ENCODE measurements around the gene KDM7A. TPM values are rescaled to one million over a fixed set of nuclear protein-coding genes. Genes with fewer than 3 reads are reported as not detected.

The KDM7A gene
- total RNA-seq, 4 donors from 2014 or later, result 38.0 to 59.3 (median 38.8) TPM

GRCh38 chr7:140080919-140081318, 95.9 kb downstream of the KDM7A start:
- H3K4me1 ChIP-seq, result no peaks in the 10 kb centered on the region
- H3K4me3 ChIP-seq, result no peak overlapping the region
- no peak for DNase-seq
- no peaks in the 10 kb centered on the region for H3K36me3 ChIP-seq
- no peak overlapping the region for H3K27ac ChIP-seq
- TF ChIP-seq CTCF (IDR thresholded peaks at IDR 0.05) (no peak), POLR2A (IDR thresholded peaks at IDR 0.05) (no peak)
- no peaks in the 10 kb centered on the region for H3K27me3 ChIP-seq
- H3K9me3 ChIP-seq, result no peaks in the 10 kb centered on the region

DNA sequence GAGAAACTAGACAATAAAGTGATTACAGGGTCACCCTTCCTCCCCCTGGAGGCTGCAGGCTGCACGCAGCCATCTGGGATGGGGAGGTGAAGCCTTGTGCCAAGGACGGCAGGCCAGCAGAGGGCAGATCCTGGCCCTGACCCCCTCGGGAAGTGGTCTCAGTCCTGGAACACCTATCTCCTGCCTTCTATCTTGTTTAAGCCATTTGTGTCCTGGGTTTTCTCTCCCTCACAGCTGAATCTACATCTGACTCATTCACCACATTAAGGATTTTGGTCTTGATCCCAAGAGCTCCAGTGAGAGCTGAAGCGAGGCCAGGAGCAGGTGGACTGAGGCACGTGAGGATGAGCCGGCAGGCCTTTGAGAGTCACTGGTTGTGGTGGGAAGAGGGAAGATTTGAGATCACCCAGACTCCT, 97.7 kb downstream of the KDM7A start:
- Histone ChIP-seq H3K4me1 (no peaks in the 10 kb centered on the region), H3K27ac (no peak overlapping the region), H3K36me3 (no peaks in the 10 kb centered on the region), H3K27me3 (no peaks in the 10 kb centered on the region), H3K4me3 (no peak overlapping the region), H3K9me3 (no peaks in the 10 kb centered on the region)
- DNase-seq, result no peak
- TF ChIP-seq POLR2A (IDR thresholded peaks at IDR 0.05) (no peak), CTCF (IDR thresholded peaks at IDR 0.05) (peak in 2 of 6 experiments; percentile 21 to 22)

DNA sequence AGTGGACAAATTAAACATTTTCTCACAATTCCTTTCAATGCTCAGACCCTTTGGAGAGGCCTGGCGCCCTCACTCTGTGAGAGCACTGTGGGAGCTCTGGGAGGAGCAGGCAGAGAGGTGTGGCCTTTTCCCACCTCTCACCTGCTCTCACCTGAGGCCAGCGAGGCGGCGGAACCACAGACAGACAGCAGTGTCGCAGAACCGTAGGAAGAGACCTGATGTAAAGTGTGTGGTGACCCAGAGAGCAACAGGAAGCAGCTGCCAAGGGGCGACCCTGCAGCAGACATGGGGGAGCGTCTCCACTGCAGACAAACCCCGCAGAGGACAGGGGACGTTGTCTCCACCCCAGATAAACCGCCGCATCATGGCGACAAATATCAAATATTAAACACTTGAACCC, 98.4 kb downstream of the KDM7A start:
- TF ChIP-seq POLR2A (IDR thresholded peaks at IDR 0.05) (no peak), CTCF (IDR thresholded peaks at IDR 0.05) (no peak)

GRCh38 chr7:140074780-140075179, 102.0 kb downstream of the KDM7A start:
- no peak for TF ChIP-seq CTCF (IDR thresholded peaks at IDR 0.05)
- no peak for TF ChIP-seq POLR2A (IDR thresholded peaks at IDR 0.05)
- no peak overlapping the region for H3K27ac ChIP-seq
- H3K27me3 ChIP-seq, result no peaks in the 10 kb centered on the region
- no peaks in the 10 kb centered on the region for H3K36me3 ChIP-seq
- no peak for DNase-seq
- no peaks in the 10 kb centered on the region for H3K9me3 ChIP-seq
- H3K4me3 ChIP-seq, result no peak overlapping the region
- H3K4me1 ChIP-seq, result no peaks in the 10 kb centered on the region

More for the DNA sequence above, 98.4 kb downstream of the KDM7A start:
- Histone ChIP-seq H3K27ac (no peak overlapping the region), H3K9me3 (no peaks in the 10 kb centered on the region), H3K4me3 (no peak overlapping the region), H3K27me3 (no peaks in the 10 kb centered on the region), H3K36me3 (no peaks in the 10 kb centered on the region), H3K4me1 (no peaks in the 10 kb centered on the region)
- peak in 1 of 3 donors; percentile 49 for DNase-seq

DNA sequence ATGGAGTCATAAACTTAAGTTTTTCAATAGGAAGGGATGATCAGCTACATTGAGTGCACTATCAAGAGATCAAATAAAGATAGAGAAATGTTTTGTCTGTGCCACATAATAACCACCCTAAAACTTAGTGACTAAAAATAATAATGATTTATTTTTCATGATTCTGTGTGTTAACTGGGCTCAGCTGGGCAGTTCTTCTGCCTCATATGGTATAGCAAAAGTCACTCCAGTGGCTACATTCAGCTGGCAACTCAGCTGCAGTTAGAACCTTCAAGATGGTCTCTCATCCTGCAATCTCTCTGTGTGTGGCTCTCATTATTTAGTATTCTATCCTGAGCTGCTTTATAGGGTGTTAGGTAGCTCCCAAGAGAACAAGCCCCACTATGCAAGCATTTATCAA, 106.2 kb downstream of the KDM7A start:
- Histone ChIP-seq H3K27me3 (no peaks in the 10 kb centered on the region), H3K4me1 (no peaks in the 10 kb centered on the region), H3K27ac (no peak overlapping the region), H3K9me3 (peaks cover 0 to 4% (median 0%) of the 10 kb centered on the region in 4 donors), H3K4me3 (no peak overlapping the region), H3K36me3 (no peaks in the 10 kb centered on the region)
- no peak for TF ChIP-seq POLR2A (IDR thresholded peaks at IDR 0.05)
- DNase-seq, result no peak

DNA sequence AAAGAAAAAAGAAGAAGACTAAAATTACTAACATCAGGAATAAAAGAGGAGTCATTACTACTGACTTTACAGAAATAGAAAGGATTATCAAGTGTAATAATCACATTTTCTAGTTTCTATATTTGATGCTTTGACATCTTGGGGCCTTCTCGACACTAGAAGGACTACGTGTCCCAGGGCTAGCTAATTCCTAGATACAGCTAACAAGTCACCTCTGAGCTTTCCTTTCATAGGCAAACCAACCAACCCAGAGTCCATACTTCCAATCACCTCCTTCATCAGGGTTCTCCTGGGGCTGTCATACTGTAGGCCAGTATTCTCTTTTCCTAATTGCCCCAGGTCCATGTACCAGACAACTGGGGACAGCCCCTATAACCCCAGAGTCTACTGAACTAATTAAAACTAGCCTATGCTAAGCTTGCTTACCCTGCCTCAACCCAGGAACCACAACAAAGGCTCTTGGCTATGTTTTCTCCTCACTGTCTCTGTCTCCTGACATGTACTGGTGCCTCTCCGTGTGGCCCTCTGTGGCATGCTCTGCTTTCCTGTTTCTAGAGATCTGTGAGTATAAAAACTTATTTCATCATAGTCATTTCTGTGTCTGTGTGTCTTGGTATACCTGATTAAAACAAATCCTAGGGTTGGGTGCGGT, 107.4 kb downstream of the KDM7A start:
- DNase-seq, result no peak
- no peak overlapping the region for H3K27ac ChIP-seq
- H3K36me3 ChIP-seq, result no peaks in the 10 kb centered on the region
- H3K4me1 ChIP-seq, result no peaks in the 10 kb centered on the region
- H3K9me3 ChIP-seq, result peaks cover 0 to 4% (median 0%) of the 10 kb centered on the region in 4 donors
- TF ChIP-seq POLR2A (IDR thresholded peaks at IDR 0.05) (no peak), CTCF (IDR thresholded peaks at IDR 0.05) (no peak)
- no peak overlapping the region for H3K4me3 ChIP-seq
- no peaks in the 10 kb centered on the region for H3K27me3 ChIP-seq

All from Peyer's patch (tissue), 4 donors.